Hair follicular keratinocyte (primary cell): ENCODE data around the gene MYCL. TPM values are rescaled to one million over a fixed set of nuclear protein-coding genes. Genes with fewer than 3 reads are reported as not detected.

ENCODE experiments used
- total RNA-seq: library from RNA; depleted of rRNA; stranded (reverse); fragments of >200 nt; gene quantifications from 2 replicates; pipeline ENCODE4 v1.2.3, GENCODE V29; 2015

The MYCL gene
- total RNA-seq: 3.7 and 6.2 TPM in 2 replicates

GRCh38 chr1:39901714-39902459, at the start of gene MYCL:
Gene MYCL (minus strand): TSS chr1:39901917. CDS start chr1:39901434, 483 bp downstream.

Other genes with a start within 250 kb of the MYCL start
- not detected in 2 replicates for gene NT5C1A, start 229.8 kb downstream of the MYCL start, total RNA-seq
- not detected in 2 replicates for gene HPCAL4, start 210.5 kb downstream of the MYCL start, total RNA-seq
- gene PPIE, start 163.0 kb downstream of the MYCL start, total RNA-seq: 54.5 and 58.6 TPM in 2 replicates
- 1.8 and 3.2 TPM in 2 replicates for gene OXCT2, start 130.6 kb downstream of the MYCL start, total RNA-seq
- gene BMP8B, start 113.1 kb downstream of the MYCL start, total RNA-seq: 0.04 and 0.08 TPM in 2 replicates
- gene TRIT1, start 18.4 kb downstream of the MYCL start, total RNA-seq: 20.3 and 21.7 TPM in 2 replicates
- 49.1 and 67.8 TPM in 2 replicates for gene MFSD2A, start 53.2 kb upstream of the MYCL start, total RNA-seq
- 530 TPM in 2 replicates for gene CAP1, start 138.8 kb upstream of the MYCL start, total RNA-seq
- gene PPT1, start 195.3 kb upstream of the MYCL start, total RNA-seq: 35.3 and 45.6 TPM in 2 replicates